HUES64 (cell line): ENCODE measurements around the gene RNASEL.

Experiments
- H3K27ac ChIP-seq: 2 replicates; pipeline ENCODE4 v1.7.0; 2013; ENCODE audit warnings: low read depth, low read length, inconsistent platforms
- H3K27me3 ChIP-seq: 2 replicates; pipeline ENCODE4 v1.6.1; 2013; ENCODE audit warnings: mild to moderate bottlenecking, low read length; ENCODE audit not compliant: insufficient read depth
- H3K36me3 ChIP-seq: 2 replicates; pipeline ENCODE4 v1.6.1; 2013; ENCODE audit warnings: mild to moderate bottlenecking, low read length; ENCODE audit not compliant: insufficient read depth
- H3K4me1 ChIP-seq: 2 replicates; pipeline ENCODE4 v1.6.1; 2013; ENCODE audit warnings: mild to moderate bottlenecking, low read length, moderate library complexity; ENCODE audit not compliant: insufficient read depth
- H3K4me3 ChIP-seq: 2 replicates; pipeline ENCODE4 v1.5.1; 2013; ENCODE audit warnings: mild to moderate bottlenecking, low read length, moderate library complexity
- H3K9ac ChIP-seq: 2 replicates; pipeline ENCODE4 v1.6.1; 2013; ENCODE audit warnings: mild to moderate bottlenecking, low read depth, low read length
- H3K9me3 ChIP-seq: 2 replicates; pipeline ENCODE4 v1.6.1; 2013; ENCODE audit warnings: low read depth, low read length; ENCODE audit not compliant: insufficient read depth
- WGBS: fragments of 150-250, 120-280 bp; methylation state at CpG from one replicate; pipeline ENCODE4 v1.1.7; 2013; ENCODE audit warnings: missing lambda C conversion rate; 5-methylcytosine and 5-hydroxymethylcytosine counted together

Gene RNASEL

GRCh38 chr1:182617734-182618351 lies 28.8 kb upstream of the RNASEL start:
- 34% methylated on average over 6 of the region's 6 CpGs for WGBS
- Histone ChIP-seq H3K27ac (no peak overlapping the region), H3K36me3 (no peaks in the 10 kb centered on the region), H3K9ac (no peak overlapping the region), H3K27me3 (peaks cover 48% of the 10 kb centered on the region), H3K4me1 (peaks cover 51% of the 10 kb centered on the region), H3K9me3 (no peaks in the 10 kb centered on the region), H3K4me3 (no peak overlapping the region)

GRCh38 chr1:182617014-182617429 lies 28.0 kb upstream of the RNASEL start:
- H3K9me3 ChIP-seq, result no peaks in the 10 kb centered on the region
- H3K36me3 ChIP-seq, result no peaks in the 10 kb centered on the region
- WGBS, result 34% methylated on average over 3 of the region's 4 CpGs
- H3K4me1 ChIP-seq, result peaks cover 59% of the 10 kb centered on the region
- peak overlapping the region; percentile 59; the same call in 1 of the 2 replicates for H3K4me3 ChIP-seq
- H3K9ac ChIP-seq, result no peak overlapping the region
- no peak overlapping the region for H3K27ac ChIP-seq
- peaks cover 56% of the 10 kb centered on the region for H3K27me3 ChIP-seq

- Histone ChIP-seq H3K9me3 (no peaks in the 10 kb centered on the region), H3K27ac (peak overlapping the region; percentile 10; the same call in 1 of the 2 replicates), H3K36me3 (no peaks in the 10 kb centered on the region), H3K4me3 (peak overlapping the region; percentile 59), H3K9ac (peak overlapping the region; percentile 69; the same call in 1 of the 2 replicates), H3K4me1 (peaks cover 66% of the 10 kb centered on the region), H3K27me3 (peaks cover 59% of the 10 kb centered on the region)
- WGBS, result 1% methylated on average over 17 of the region's 17 CpGs
Measured at GRCh38 chr1:182616130-182617013, 27.3 kb upstream of the RNASEL start.

GRCh38 chr1:182615468-182616129 lies 26.5 kb upstream of the RNASEL start:
- Histone ChIP-seq H3K36me3 (no peaks in the 10 kb centered on the region), H3K9ac (peak overlapping the region; percentile 69), H3K27me3 (peaks cover 64% of the 10 kb centered on the region), H3K27ac (peak overlapping the region; percentile 47; the same call in 1 of the 2 replicates), H3K4me1 (peaks cover 67% of the 10 kb centered on the region), H3K9me3 (no peaks in the 10 kb centered on the region), H3K4me3 (peak overlapping the region; percentile 59)
- 3% methylated on average over 11 of the region's 11 CpGs for WGBS

GRCh38 chr1:182614796-182615454 lies 25.9 kb upstream of the RNASEL start:
- peaks cover 67% of the 10 kb centered on the region for H3K4me1 ChIP-seq

GRCh38 chr1:182611787-182612186 lies 22.7 kb upstream of the RNASEL start:
- H3K9ac ChIP-seq, result no peak overlapping the region
- H3K27ac ChIP-seq, result no peak overlapping the region
- peaks cover 63% of the 10 kb centered on the region for H3K27me3 ChIP-seq
- H3K4me1 ChIP-seq, result peaks cover 43% of the 10 kb centered on the region
- no peak overlapping the region for H3K4me3 ChIP-seq
- no peaks in the 10 kb centered on the region for H3K36me3 ChIP-seq
- 36% methylated on average over 8 of the region's 8 CpGs for WGBS
- H3K9me3 ChIP-seq, result no peaks in the 10 kb centered on the region

More at GRCh38 chr1:182614796-182615454, 25.9 kb upstream of the RNASEL start:
- Histone ChIP-seq H3K27ac (peak overlapping the region; percentile 47; the same call in 1 of the 2 replicates), H3K36me3 (no peaks in the 10 kb centered on the region), H3K4me3 (peak overlapping the region; percentile 59), H3K27me3 (peaks cover 69% of the 10 kb centered on the region), H3K9me3 (no peaks in the 10 kb centered on the region), H3K9ac (peak overlapping the region; percentile 69)
- under 1% methylated on average over 56 of the region's 56 CpGs for WGBS

- peaks cover 58% of the 10 kb centered on the region for H3K27me3 ChIP-seq
- no peak overlapping the region for H3K9ac ChIP-seq
- H3K4me1 ChIP-seq, result peaks cover 38% of the 10 kb centered on the region
- no peak overlapping the region for H3K27ac ChIP-seq
- no peaks in the 10 kb centered on the region for H3K9me3 ChIP-seq
- WGBS, result 46% methylated on average over 1 of the region's 1 CpG
- no peaks in the 10 kb centered on the region for H3K36me3 ChIP-seq
- no peak overlapping the region for H3K4me3 ChIP-seq
Measured at GRCh38 chr1:182611326-182611725, 22.3 kb upstream of the RNASEL start.

- Histone ChIP-seq H3K4me1 (peaks cover 34% of the 10 kb centered on the region), H3K4me3 (no peak overlapping the region), H3K27me3 (peaks cover 58% of the 10 kb centered on the region), H3K9ac (no peak overlapping the region), H3K9me3 (no peaks in the 10 kb centered on the region), H3K36me3 (no peaks in the 10 kb centered on the region), H3K27ac (no peak overlapping the region)
- WGBS, result 87% methylated on average over 6 of the region's 6 CpGs
Measured at GRCh38 chr1:182610606-182611194, 21.6 kb upstream of the RNASEL start.

- 89% methylated on average over 9 of the region's 9 CpGs for WGBS
- Histone ChIP-seq H3K4me1 (peaks cover 31% of the 10 kb centered on the region), H3K27ac (no peak overlapping the region), H3K4me3 (no peak overlapping the region), H3K36me3 (no peaks in the 10 kb centered on the region), H3K27me3 (peaks cover 56% of the 10 kb centered on the region), H3K9me3 (no peaks in the 10 kb centered on the region), H3K9ac (no peak overlapping the region)
Measured at GRCh38 chr1:182608845-182609610, 20.0 kb upstream of the RNASEL start.

GRCh38 chr1:182608236-182608635 lies 19.2 kb upstream of the RNASEL start:
- Histone ChIP-seq H3K27ac (no peak overlapping the region), H3K27me3 (peaks cover 56% of the 10 kb centered on the region), H3K36me3 (no peaks in the 10 kb centered on the region), H3K9ac (no peak overlapping the region), H3K4me1 (peaks cover 31% of the 10 kb centered on the region), H3K9me3 (no peaks in the 10 kb centered on the region), H3K4me3 (no peak overlapping the region)
- WGBS, result 87% methylated on average over 1 of the region's 2 CpGs
